H9 (cell line): Measurements from ENCODE around the gene AHI1. TPM values are rescaled to one million over a fixed set of nuclear protein-coding genes. Genes with fewer than 3 reads are reported as not detected.

Experiments used
- DNase-seq: peaks from one replicate; pipeline ENCODE4 v3.0.0-alpha.2; 2017
- H2AFZ ChIP-seq: one replicate; pipeline ENCODE4 v1.6.1; 2013; ENCODE audit warnings: mild to moderate bottlenecking, low read length, control low read depth, moderate library complexity
- H2AK5ac ChIP-seq: 2 replicates; pipeline ENCODE4 v1.6.1; 2013; ENCODE audit warnings: low read length, control low read depth, mixed read lengths; ENCODE audit not compliant: insufficient read length
- H2BK120ac ChIP-seq: one replicate; pipeline ENCODE4 v1.6.1; 2013; ENCODE audit warnings: low read depth, mild to moderate bottlenecking, low read length, control low read depth, inconsistent platforms; ENCODE audit not compliant: poor library complexity, severe bottlenecking
- H2BK12ac ChIP-seq: 2 replicates; pipeline ENCODE4 v1.6.1; 2013; ENCODE audit warnings: low read length, control low read depth, mixed read lengths, low read depth; ENCODE audit not compliant: insufficient read length
- H2BK15ac ChIP-seq: 2 replicates; pipeline ENCODE4 v1.6.1; 2013; ENCODE audit warnings: low read depth, low read length, control low read depth
- H2BK20ac ChIP-seq: one replicate; pipeline ENCODE4 v1.6.1; 2013; ENCODE audit warnings: low read depth, mild to moderate bottlenecking, low read length, control low read depth, inconsistent platforms; ENCODE audit not compliant: poor library complexity, severe bottlenecking
- H2BK5ac ChIP-seq: 2 replicates; pipeline ENCODE4 v1.6.1; 2013; ENCODE audit warnings: low read length, control low read depth, mixed read lengths; ENCODE audit not compliant: insufficient read length
- H3K14ac ChIP-seq: 2 replicates; pipeline ENCODE4 v1.6.1; 2013; ENCODE audit warnings: low read length, control low read depth; ENCODE audit not compliant: insufficient read depth
- H3K18ac ChIP-seq: 2 replicates; pipeline ENCODE4 v1.6.1; 2013; ENCODE audit warnings: low read depth, mild to moderate bottlenecking, mixed read lengths, low read length, control low read depth; ENCODE audit not compliant: insufficient read length
- H3K23ac ChIP-seq: 2 replicates; pipeline ENCODE4 v1.6.1; 2013; ENCODE audit warnings: low read length, control low read depth, mixed read lengths, low read depth; ENCODE audit not compliant: insufficient read length
- H3K23me2 ChIP-seq: 2 replicates; pipeline ENCODE4 v1.6.1; 2013; ENCODE audit warnings: low read depth, mild to moderate bottlenecking, mixed read lengths, low read length, control low read depth; ENCODE audit not compliant: insufficient read length, poor library complexity, severe bottlenecking
- H3K27ac ChIP-seq: 2 replicates; pipeline ENCODE4 v1.5.1; 2013; ENCODE audit warnings: low read length, control low read depth, mixed read lengths, low read depth; ENCODE audit not compliant: insufficient read length
- H3K27me3 ChIP-seq: 2 replicates; pipeline ENCODE4 v1.6.1; 2013; ENCODE audit warnings: low read length, control low read depth, inconsistent platforms; ENCODE audit not compliant: insufficient read depth
- H3K4ac ChIP-seq: 2 replicates; pipeline ENCODE4 v1.6.1; 2013; ENCODE audit warnings: low read depth, mild to moderate bottlenecking, control low read depth, inconsistent platforms, low read length, moderate library complexity
- H3K4me1 ChIP-seq: 2 replicates; pipeline ENCODE4 v1.6.1; 2013; ENCODE audit warnings: low read length, control low read depth, inconsistent platforms; ENCODE audit not compliant: insufficient read depth
- H3K4me2 ChIP-seq: 2 replicates; pipeline ENCODE4 v1.6.1; 2013; ENCODE audit warnings: low read length, control low read depth, mixed read lengths; ENCODE audit not compliant: insufficient read length, insufficient read depth
- H3K56ac ChIP-seq: 2 replicates; pipeline ENCODE4 v1.6.1; 2013; ENCODE audit warnings: low read depth, mild to moderate bottlenecking, mixed read lengths, low read length, control low read depth; ENCODE audit not compliant: insufficient read length
- H3K79me1 ChIP-seq: 2 replicates; pipeline ENCODE4 v1.6.1; 2013; ENCODE audit warnings: low read depth, mild to moderate bottlenecking, moderate library complexity, low read length, control low read depth, inconsistent platforms; ENCODE audit not compliant: insufficient read depth, poor library complexity, severe bottlenecking
- H3K79me2 ChIP-seq: 2 replicates; pipeline ENCODE4 v1.6.1; 2013; ENCODE audit warnings: low read length, control low read depth, inconsistent platforms; ENCODE audit not compliant: insufficient read depth
- H3K9ac ChIP-seq: 2 replicates; pipeline ENCODE4 v1.6.1; 2013; ENCODE audit warnings: low read length, control low read depth, mixed read lengths; ENCODE audit not compliant: insufficient read length; ENCODE audit errors: extremely low read depth
- H3K9me3 ChIP-seq: one replicate; pipeline ENCODE4 v1.6.1; 2013; ENCODE audit warnings: low read depth, low read length, inconsistent platforms; ENCODE audit not compliant: control insufficient read depth
- H3T11ph ChIP-seq: one replicate; pipeline ENCODE4 v1.6.1; 2013; ENCODE audit warnings: mild to moderate bottlenecking, low read length, control low read depth, inconsistent platforms
- H4K20me1 ChIP-seq: one replicate; pipeline ENCODE4 v1.6.1; 2013; ENCODE audit not compliant: control insufficient read depth, insufficient read length, insufficient read depth
- H4K5ac ChIP-seq: 2 replicates; pipeline ENCODE4 v1.6.1; 2013; ENCODE audit warnings: low read depth, mild to moderate bottlenecking, mixed read lengths, low read length, control low read depth; ENCODE audit not compliant: insufficient read length
- H4K8ac ChIP-seq: replicated peaks from 2 replicates; pipeline ENCODE4 v1.6.1; 2013; ENCODE audit warnings: low read length, control low read depth, mixed read lengths, low read depth; ENCODE audit not compliant: insufficient read length
- H4K91ac ChIP-seq: 2 replicates; pipeline ENCODE4 v1.6.1; 2013; ENCODE audit warnings: low read depth, mild to moderate bottlenecking, moderate library complexity, mixed read lengths, low read length, control low read depth; ENCODE audit not compliant: insufficient read length
- H3K27ac Mint-ChIP-seq, 3 experiments: 2 replicates in 2 of 3; 3 replicates in 1 of 3; pipeline ENCODE4 v1.8.0; 2020 to 2021; ENCODE audit warnings: mixed read lengths in 3 of 3, mild to moderate bottlenecking in 1 of 3, moderate library complexity in 1 of 3
- H3K27me3 Mint-ChIP-seq: 2 replicates; pipeline ENCODE4 v1.8.0; 2021; ENCODE audit warnings: low read depth, mild to moderate bottlenecking, moderate library complexity, mixed read lengths
- H3K36me3 Mint-ChIP-seq, 3 experiments: 2 replicates in 2 of 3; 3 replicates in 1 of 3; pipeline ENCODE4 v1.8.0; 2020 to 2021; ENCODE audit warnings: low read depth in 3 of 3, mixed read lengths in 3 of 3; ENCODE audit not compliant: insufficient read depth in 1 of 3
- H3K4me1 Mint-ChIP-seq, 2 experiments: 2 replicates each; pipeline ENCODE4 v1.8.0; 2020; ENCODE audit warnings: mixed read lengths in 2 of 2
- H3K4me3 Mint-ChIP-seq, 2 experiments: 2 replicates in 1 of 2; 3 replicates in 1 of 2; pipeline ENCODE4 v1.8.0; 2020 to 2021; ENCODE audit warnings: mild to moderate bottlenecking in 2 of 2, mixed read lengths in 2 of 2, moderate library complexity in 1 of 2
- H3K9me3 Mint-ChIP-seq, 2 experiments: 2 replicates in 1 of 2; 3 replicates in 1 of 2; pipeline ENCODE4 v1.8.0; 2020; ENCODE audit warnings: mild to moderate bottlenecking in 2 of 2, mixed read lengths in 2 of 2, moderate library complexity in 1 of 2
- WGBS: extraction: QIAGEN DNeasy Blood & Tissue Kit; methylation state at CpG from one replicate; pipeline ENCODE4 v1.1.7; 2013; ENCODE audit warnings: missing lambda C conversion rate, low lambda C conversion rate, mixed read lengths; ENCODE audit not compliant: insufficient read length; ENCODE audit errors: extremely low coverage; 5-methylcytosine and 5-hydroxymethylcytosine counted together
- total RNA-seq: library from RNA; stranded (reverse); gene quantifications from 2 replicates; pipeline ENCODE4 v1.2.1, GENCODE V29; 2021
- TF ChIP-seq, protein P1 (sequence below): fragments of 200-600 bp; sonication (generic); conservative IDR thresholded peaks from 3 replicates; pipeline ENCODE4 v1.8.0; 2021; ENCODE audit warnings: antibody characterized with exemption, mild to moderate bottlenecking

The AHI1 gene
- total RNA-seq, 1 experiment from 2014 or later, result 9.9 TPM

DNA sequence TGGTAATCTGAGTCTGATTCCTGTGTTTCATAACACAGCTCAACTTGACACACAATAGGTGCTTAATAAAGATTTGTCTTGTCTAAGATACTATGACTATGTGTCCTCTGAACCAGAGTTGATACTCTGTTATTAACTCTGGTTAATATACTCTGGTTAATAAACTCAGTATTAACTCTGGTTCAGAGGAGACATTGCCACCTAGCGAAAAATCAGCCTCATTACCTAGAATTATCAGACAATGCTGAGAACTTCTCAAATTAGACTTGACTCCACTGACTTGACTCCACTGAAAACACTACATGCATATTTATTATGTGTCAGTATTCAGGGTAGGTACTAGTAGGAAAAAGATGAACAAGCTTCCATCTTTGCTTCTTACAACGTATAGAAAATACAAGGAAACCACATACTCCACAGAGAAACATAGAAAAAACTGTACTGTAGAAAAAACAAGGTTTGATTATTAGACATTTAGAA is 73.9 kb downstream of the AHI1 start:
- Histone ChIP-seq H2BK120ac (no peak overlapping the region), H2BK5ac (no peak overlapping the region), H3K9me3 (no peaks in the 10 kb centered on the region), H2AFZ (no peak overlapping the region), H3K27ac (no peak overlapping the region), H3K27me3 (no peaks in the 10 kb centered on the region), H4K8ac (no peak overlapping the region), H3T11ph (no peak overlapping the region), H4K20me1 (no peaks in the 10 kb centered on the region), H2BK15ac (no peak overlapping the region), H3K23ac (no peak overlapping the region), H3K9ac (no peak overlapping the region), H3K23me2 (no peaks in the 10 kb centered on the region), H2BK20ac (no peak overlapping the region), H3K4ac (no peak overlapping the region), H4K5ac (no peak overlapping the region), H3K79me2 (no peaks in the 10 kb centered on the region), H2AK5ac (no peak overlapping the region), H3K4me2 (no peak overlapping the region), H3K4me1 (no peaks in the 10 kb centered on the region), H3K18ac (no peak overlapping the region), H3K79me1 (no peaks in the 10 kb centered on the region), H4K91ac (no peak overlapping the region), H2BK12ac (no peak overlapping the region), H3K14ac (no peak overlapping the region), H3K56ac (no peak overlapping the region)
- Mint-ChIP-seq H3K9me3 (no peaks in the 10 kb centered on the region), H3K27ac (0 out of 7 replicates have a peak overlapping the region, but pooled peaks of 1 of the 3 experiments have one; percentile 36), H3K4me3 (no peak overlapping the region), H3K36me3 (no peaks in the 10 kb centered on the region), H3K4me1 (peaks cover 5 to 14% of the 10 kb centered on the region in 2 experiments), H3K27me3 (no peaks in the 10 kb centered on the region)
- WGBS, result no CpG with 5 or more reads among the region's 2 CpGs
- TF ChIP-seq, protein P1, sequence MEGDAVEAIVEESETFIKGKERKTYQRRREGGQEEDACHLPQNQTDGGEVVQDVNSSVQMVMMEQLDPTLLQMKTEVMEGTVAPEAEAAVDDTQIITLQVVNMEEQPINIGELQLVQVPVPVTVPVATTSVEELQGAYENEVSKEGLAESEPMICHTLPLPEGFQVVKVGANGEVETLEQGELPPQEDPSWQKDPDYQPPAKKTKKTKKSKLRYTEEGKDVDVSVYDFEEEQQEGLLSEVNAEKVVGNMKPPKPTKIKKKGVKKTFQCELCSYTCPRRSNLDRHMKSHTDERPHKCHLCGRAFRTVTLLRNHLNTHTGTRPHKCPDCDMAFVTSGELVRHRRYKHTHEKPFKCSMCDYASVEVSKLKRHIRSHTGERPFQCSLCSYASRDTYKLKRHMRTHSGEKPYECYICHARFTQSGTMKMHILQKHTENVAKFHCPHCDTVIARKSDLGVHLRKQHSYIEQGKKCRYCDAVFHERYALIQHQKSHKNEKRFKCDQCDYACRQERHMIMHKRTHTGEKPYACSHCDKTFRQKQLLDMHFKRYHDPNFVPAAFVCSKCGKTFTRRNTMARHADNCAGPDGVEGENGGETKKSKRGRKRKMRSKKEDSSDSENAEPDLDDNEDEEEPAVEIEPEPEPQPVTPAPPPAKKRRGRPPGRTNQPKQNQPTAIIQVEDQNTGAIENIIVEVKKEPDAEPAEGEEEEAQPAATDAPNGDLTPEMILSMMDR, result peak; percentile 86
- no peak for DNase-seq
